AG04449 (cell line): Measurements from ENCODE around the gene SHB.

Experiments used
- CTCF ChIA-PET: fragments of 350-600 bp; formaldehyde crosslinking; extraction: SDS; loops from one replicate; lab custom pipeline; 2021; ENCODE audit warnings: antibody characterized with exemption; lab: Yijun Ruan, JAX
- POLR2A ChIA-PET: fragments of 400-600, 350-600 bp; formaldehyde crosslinking; extraction: SDS; loops from one replicate; lab custom pipeline; 2020; ENCODE audit warnings: antibody characterized with exemption, inconsistent platforms; lab: Yijun Ruan, JAX
- DNase-seq: peaks from one replicate; pipeline ENCODE4 v3.0.0-alpha.2; 2010; ENCODE audit warnings: low read depth, low spot score
- H3K4me3 ChIP-seq: 2 replicates; pipeline ENCODE4 v1.5.1; 2011; ENCODE audit warnings: low read depth, mild to moderate bottlenecking, control low read depth, low read length
- CTCF ChIP-seq: IDR thresholded peaks from one replicate; pipeline ENCODE4 v1.5.1; 2011; ENCODE audit warnings: mild to moderate bottlenecking, moderate library complexity, low read length, control low read depth, inconsistent platforms; ENCODE audit not compliant: insufficient read depth; ENCODE audit errors: missing control alignments

SHB gene

GRCh38 chr9:37955781-37956422 is 113.1 kb downstream of the SHB start:
- CTCF ChIA-PET: interaction anchor here (0.8 to 1.3 kb wide), 2 partner anchors 43 to 132 kb away, joined by 3 read pairs; no protein-coding TSS in a partner anchor
- DNase-seq: no peak
- no peak for TF ChIP-seq CTCF
- POLR2A ChIA-PET: no interaction called here
- no peak overlapping the region for H3K4me3 ChIP-seq

- ChIA-PET POLR2A (no interaction called here), CTCF (interaction anchor here (0.7 to 1.3 kb wide), 2 partner anchors 41 to 134 kb away, joined by 3 to 4 read pairs; no protein-coding TSS in a partner anchor)
- DNase-seq: no peak
- no peak for TF ChIP-seq CTCF
- no peak overlapping the region for H3K4me3 ChIP-seq
These were observed 114.4 kb downstream of the SHB start for GRCh38 chr9:37954581-37954981.

GRCh38 chr9:37953775-37954437 is 115.1 kb downstream of the SHB start:
- DNase-seq: peak; percentile 92
- CTCF ChIA-PET: interaction anchor here (0.7 kb wide), 1 partner anchor 134 kb away, joined by 4 read pairs; no protein-coding TSS in a partner anchor
- no peak for TF ChIP-seq CTCF
- no peak overlapping the region for H3K4me3 ChIP-seq
- POLR2A ChIA-PET: no interaction called here

GRCh38 chr9:37953206-37953774 is 115.7 kb downstream of the SHB start:
- DNase-seq: no peak
- no peak overlapping the region for H3K4me3 ChIP-seq

GRCh38 chr9:37952731-37953130 is 116.3 kb downstream of the SHB start:
- POLR2A ChIA-PET: interaction anchor here (1.0 kb wide), 1 partner anchor 9 kb away, joined by 3 read pairs; no protein-coding TSS in a partner anchor
- TF ChIP-seq CTCF: no peak

More at GRCh38 chr9:37953206-37953774, 115.7 kb downstream of the SHB start:
- no peak for TF ChIP-seq CTCF
- CTCF ChIA-PET: no interaction called here
- POLR2A ChIA-PET: interaction anchor here (1.0 kb wide), 1 partner anchor 9 kb away, joined by 3 read pairs; no protein-coding TSS in a partner anchor

More at GRCh38 chr9:37952731-37953130, 116.3 kb downstream of the SHB start:
- CTCF ChIA-PET: interaction anchor here (1.4 kb wide), 1 partner anchor 39 kb away, joined by 6 read pairs; no protein-coding TSS in a partner anchor
- H3K4me3 ChIP-seq: no peak overlapping the region
- peak; percentile 65 for DNase-seq
